Measurements from ENCODE around the gene GLI1. TPM values are rescaled to one million over a fixed set of nuclear protein-coding genes. Genes with fewer than 3 reads are reported as not detected.

Gene GLI1
- total RNA-seq, 1 donor from 2014 or later = 0.93 TPM

DNA sequence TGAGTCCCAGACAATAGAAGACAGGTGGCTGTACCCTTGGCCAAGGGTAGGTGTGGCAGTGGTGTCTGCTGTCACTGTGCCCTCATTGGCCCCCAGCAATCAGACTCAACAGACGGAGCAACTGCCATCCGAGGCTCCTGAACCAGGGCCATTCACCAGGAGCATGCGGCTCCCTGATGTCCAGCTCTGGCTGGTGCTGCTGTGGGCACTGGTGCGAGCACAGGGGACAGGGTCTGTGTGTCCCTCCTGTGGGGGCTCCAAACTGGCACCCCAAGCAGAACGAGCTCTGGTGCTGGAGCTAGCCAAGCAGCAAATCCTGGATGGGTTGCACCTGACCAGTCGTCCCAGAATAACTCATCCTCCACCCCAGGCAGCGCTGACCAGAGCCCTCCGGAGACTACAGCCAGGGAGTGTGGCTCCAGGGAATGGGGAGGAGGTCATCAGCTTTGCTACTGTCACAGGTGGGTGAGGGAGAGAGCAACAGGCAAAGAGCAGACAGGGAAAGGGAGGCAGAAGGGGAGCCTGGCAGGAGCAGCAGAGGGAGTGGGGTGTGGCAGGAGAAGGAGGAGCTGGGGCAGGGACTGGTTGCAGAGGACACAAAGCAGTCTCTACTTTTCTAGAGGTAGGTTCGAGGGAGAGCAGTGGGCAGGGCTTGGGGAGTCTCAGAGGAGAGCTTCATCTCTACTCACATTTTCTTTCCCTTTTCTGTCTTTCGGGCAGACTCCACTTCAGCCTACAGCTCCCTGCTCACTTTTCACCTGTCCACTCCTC is 4.0 kb upstream of the GLI1 start:
- Histone ChIP-seq H3K4me3 (no peak overlapping the region), H3K9me3 (replicated peaks) (no peaks in the 10 kb centered on the region), H3K27ac (replicated peaks) (no peak overlapping the region), H3K27me3 (ENCODE audit: low read depth) (peaks cover 4% of the 10 kb centered on the region), H3K36me3 (no peaks in the 10 kb centered on the region), H3K4me1 (peaks cover 41% of the 10 kb centered on the region)
- intact Hi-C loops (cut with micrococcal nuclease) = loop anchor here (5.0 kb wide), 1 partner anchor 153 kb away; no protein-coding TSS in a partner anchor
- TF ChIP-seq, protein P1, sequence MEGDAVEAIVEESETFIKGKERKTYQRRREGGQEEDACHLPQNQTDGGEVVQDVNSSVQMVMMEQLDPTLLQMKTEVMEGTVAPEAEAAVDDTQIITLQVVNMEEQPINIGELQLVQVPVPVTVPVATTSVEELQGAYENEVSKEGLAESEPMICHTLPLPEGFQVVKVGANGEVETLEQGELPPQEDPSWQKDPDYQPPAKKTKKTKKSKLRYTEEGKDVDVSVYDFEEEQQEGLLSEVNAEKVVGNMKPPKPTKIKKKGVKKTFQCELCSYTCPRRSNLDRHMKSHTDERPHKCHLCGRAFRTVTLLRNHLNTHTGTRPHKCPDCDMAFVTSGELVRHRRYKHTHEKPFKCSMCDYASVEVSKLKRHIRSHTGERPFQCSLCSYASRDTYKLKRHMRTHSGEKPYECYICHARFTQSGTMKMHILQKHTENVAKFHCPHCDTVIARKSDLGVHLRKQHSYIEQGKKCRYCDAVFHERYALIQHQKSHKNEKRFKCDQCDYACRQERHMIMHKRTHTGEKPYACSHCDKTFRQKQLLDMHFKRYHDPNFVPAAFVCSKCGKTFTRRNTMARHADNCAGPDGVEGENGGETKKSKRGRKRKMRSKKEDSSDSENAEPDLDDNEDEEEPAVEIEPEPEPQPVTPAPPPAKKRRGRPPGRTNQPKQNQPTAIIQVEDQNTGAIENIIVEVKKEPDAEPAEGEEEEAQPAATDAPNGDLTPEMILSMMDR (IDR thresholded peaks at IDR 0.05; ENCODE audit: borderline replicate concordance) = no peak
- no peak for DNase-seq

DNA sequence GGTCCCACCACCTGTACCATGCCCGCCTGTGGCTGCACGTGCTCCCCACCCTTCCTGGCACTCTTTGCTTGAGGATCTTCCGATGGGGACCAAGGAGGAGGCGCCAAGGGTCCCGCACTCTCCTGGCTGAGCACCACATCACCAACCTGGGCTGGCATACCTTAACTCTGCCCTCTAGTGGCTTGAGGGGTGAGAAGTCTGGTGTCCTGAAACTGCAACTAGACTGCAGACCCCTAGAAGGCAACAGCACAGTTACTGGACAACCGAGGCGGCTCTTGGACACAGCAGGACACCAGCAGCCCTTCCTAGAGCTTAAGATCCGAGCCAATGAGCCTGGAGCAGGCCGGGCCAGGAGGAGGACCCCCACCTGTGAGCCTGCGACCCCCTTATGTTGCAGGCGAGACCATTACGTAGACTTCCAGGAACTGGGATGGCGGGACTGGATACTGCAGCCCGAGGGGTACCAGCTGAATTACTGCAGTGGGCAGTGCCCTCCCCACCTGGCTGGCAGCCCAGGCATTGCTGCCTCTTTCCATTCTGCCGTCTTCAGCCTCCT is 3.4 kb upstream of the GLI1 start:
- H3K4me1 ChIP-seq = peaks cover 47% of the 10 kb centered on the region
- H3K27me3 ChIP-seq (ENCODE audit: low read depth) = peaks cover 11% of the 10 kb centered on the region
- TF ChIP-seq, protein P1 (IDR thresholded peaks at IDR 0.05; ENCODE audit: borderline replicate concordance) = peak; percentile 61
- H3K27ac ChIP-seq (replicated peaks) = no peak overlapping the region
- H3K4me3 ChIP-seq = no peak overlapping the region
- H3K9me3 ChIP-seq (replicated peaks) = no peaks in the 10 kb centered on the region
- H3K36me3 ChIP-seq = no peaks in the 10 kb centered on the region
- no peak for DNase-seq
- intact Hi-C loops (cut with micrococcal nuclease) = loop anchor here (5.0 kb wide), 1 partner anchor 154 kb away; no protein-coding TSS in a partner anchor

DNA sequence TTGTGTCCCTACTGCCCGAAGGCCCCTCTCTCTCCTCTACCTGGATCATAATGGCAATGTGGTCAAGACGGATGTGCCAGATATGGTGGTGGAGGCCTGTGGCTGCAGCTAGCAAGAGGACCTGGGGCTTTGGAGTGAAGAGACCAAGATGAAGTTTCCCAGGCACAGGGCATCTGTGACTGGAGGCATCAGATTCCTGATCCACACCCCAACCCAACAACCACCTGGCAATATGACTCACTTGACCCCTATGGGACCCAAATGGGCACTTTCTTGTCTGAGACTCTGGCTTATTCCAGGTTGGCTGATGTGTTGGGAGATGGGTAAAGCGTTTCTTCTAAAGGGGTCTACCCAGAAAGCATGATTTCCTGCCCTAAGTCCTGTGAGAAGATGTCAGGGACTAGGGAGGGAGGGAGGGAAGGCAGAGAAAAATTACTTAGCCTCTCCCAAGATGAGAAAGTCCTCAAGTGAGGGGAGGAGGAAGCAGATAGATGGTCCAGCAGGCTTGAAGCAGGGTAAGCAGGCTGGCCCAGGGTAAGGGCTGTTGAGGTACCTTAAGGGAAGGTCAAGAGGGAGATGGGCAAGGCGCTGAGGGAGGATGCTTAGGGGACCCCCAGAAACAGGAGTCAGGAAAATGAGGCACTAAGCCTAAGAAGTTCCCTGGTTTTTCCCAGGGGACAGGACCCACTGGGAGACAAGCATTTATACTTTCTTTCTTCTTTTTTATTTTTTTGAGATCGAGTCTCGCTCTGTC is 2.7 kb upstream of the GLI1 start:
- intact Hi-C loops (cut with micrococcal nuclease) = loop anchor here (5.0 kb wide), 1 partner anchor 155 kb away; no protein-coding TSS in a partner anchor
- H3K27me3 ChIP-seq (ENCODE audit: low read depth) = peaks cover 16% of the 10 kb centered on the region
- peaks cover 49% of the 10 kb centered on the region for H3K4me1 ChIP-seq
- TF ChIP-seq, protein P1 (IDR thresholded peaks at IDR 0.05; ENCODE audit: borderline replicate concordance) = no peak
- no peaks in the 10 kb centered on the region for H3K36me3 ChIP-seq
- H3K4me3 ChIP-seq = no peak overlapping the region
- H3K27ac ChIP-seq (replicated peaks) = no peak overlapping the region
- H3K9me3 ChIP-seq (replicated peaks) = no peaks in the 10 kb centered on the region
- no peak for DNase-seq

DNA sequence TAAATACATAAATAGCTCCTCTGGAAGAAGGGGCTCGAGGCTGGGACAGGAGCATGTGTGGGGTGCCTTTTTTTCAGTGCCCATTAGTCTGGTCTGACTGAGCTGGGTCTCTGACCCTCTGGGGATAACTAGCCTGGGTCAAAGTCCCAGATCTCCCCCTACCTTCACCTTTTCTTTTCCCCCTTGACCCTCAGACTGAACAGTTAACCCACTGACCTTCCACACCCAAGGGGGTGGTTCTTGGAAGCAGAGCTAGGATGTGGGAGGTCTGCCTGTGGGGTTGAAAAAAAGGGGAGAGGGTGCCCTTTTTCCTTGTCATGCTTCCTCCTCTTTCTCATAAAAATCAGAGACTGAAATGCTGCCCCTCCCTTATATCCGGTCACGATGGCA is 925 bp upstream of the GLI1 start:
- H3K27ac ChIP-seq (replicated peaks) = peak overlapping the region; percentile 88
- TF ChIP-seq, protein P1 (IDR thresholded peaks at IDR 0.05; ENCODE audit: borderline replicate concordance) = no peak
- no peaks in the 10 kb centered on the region for H3K36me3 ChIP-seq
- no peak for DNase-seq
- peaks cover 16% of the 10 kb centered on the region for H3K27me3 ChIP-seq (ENCODE audit: low read depth)
- peaks cover 44% of the 10 kb centered on the region for H3K4me1 ChIP-seq
- no peaks in the 10 kb centered on the region for H3K9me3 ChIP-seq (replicated peaks)
- intact Hi-C loops (cut with micrococcal nuclease) = loop anchor here (5.0 kb wide), 1 partner anchor 156 kb away; no protein-coding TSS in a partner anchor
- H3K4me3 ChIP-seq = peak overlapping the region; percentile 80

DNA sequence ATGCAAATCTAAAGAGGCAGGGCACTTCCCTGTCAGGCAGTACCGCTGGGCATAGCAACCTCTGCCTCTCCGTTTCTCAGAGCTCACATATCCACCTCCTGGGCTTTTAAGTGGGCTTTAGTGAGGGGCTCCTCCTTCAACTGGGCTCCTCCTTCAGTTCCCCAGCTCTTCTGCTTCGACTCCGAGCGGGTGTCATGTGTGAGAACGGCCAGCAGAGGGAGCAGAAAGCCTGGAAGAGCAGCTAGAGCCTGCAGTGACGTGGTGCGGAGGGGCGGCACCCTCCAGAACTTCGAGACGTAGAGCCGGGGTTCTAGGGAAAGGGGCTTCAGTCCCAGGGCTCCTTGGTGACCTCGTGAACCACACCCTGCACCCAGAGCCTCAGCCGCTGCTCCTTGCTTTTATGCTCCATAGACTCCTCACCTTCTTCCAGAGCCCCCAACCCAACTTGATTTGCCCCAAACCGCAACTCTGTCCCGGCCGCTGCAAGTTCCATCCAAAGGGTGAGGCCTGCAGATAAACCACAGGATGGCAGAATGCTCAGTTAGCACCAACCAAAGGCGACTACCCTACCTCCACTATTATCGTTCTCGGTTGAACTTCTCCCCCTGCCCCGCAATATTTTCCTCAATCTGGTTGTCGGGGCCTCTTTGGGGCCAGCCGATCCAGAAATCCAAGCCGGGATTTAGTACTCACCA is 383 bp upstream of the GLI1 start:
- peak overlapping the region; percentile 88 for H3K27ac ChIP-seq (replicated peaks)
- TF ChIP-seq, protein P1 (IDR thresholded peaks at IDR 0.05; ENCODE audit: borderline replicate concordance) = peak; percentile 97
- DNase-seq = peak; percentile 93
- peaks cover 44% of the 10 kb centered on the region for H3K4me1 ChIP-seq
- no peaks in the 10 kb centered on the region for H3K9me3 ChIP-seq (replicated peaks)
- peaks cover 20% of the 10 kb centered on the region for H3K27me3 ChIP-seq (ENCODE audit: low read depth)
- intact Hi-C loops (cut with micrococcal nuclease) = loop anchor here (5.0 kb wide), 1 partner anchor 157 kb away; no protein-coding TSS in a partner anchor
- peak overlapping the region; percentile 80 for H3K4me3 ChIP-seq
- no peaks in the 10 kb centered on the region for H3K36me3 ChIP-seq
